SK-N-SH treated with all-trans-retinoic acid at 6 μM for 48 hours (cell line): ENCODE measurements around the gene FCHO1.

Source experiments
- ATAC-seq: fragments of 200-7000 bp; cut with Tn5 transposase; 3 replicates; pipeline ENCODE4 v1.9.1; 2020; ENCODE audit warnings: mild to moderate bottlenecking, moderate library complexity
- BACH2 ChIP-seq: fragments of 250-450 bp; sonication (Bioruptor Pico); IDR thresholded peaks from 2 replicates; pipeline ENCODE4 v1.9.0; 2021; ENCODE audit warnings: mild to moderate bottlenecking, borderline replicate concordance
- CSDC2 ChIP-seq: fragments of 250-450 bp; sonication (Bioruptor Pico); IDR thresholded peaks from 2 replicates; pipeline ENCODE4 v1.5.0; 2020; ENCODE audit warnings: mild to moderate bottlenecking, moderate library complexity
- ESRRG ChIP-seq: fragments of 250-450 bp; sonication (Bioruptor Pico); IDR thresholded peaks from 2 replicates; pipeline ENCODE4 v1.6.1; 2021; ENCODE audit warnings: mild to moderate bottlenecking
- GLIS3 ChIP-seq: fragments of 250-450 bp; sonication (Bioruptor Pico); IDR thresholded peaks from 2 replicates; pipeline ENCODE4 v1.5.0; 2020; ENCODE audit warnings: mild to moderate bottlenecking, moderate library complexity
- ISL1 ChIP-seq: fragments of 250-450 bp; sonication (Bioruptor Pico); IDR thresholded peaks from 2 replicates; pipeline ENCODE4 v2.1.2; 2022; ENCODE audit warnings: mild to moderate bottlenecking, moderate library complexity
- OSR1 ChIP-seq: fragments of 250-450 bp; sonication (Bioruptor Pico); IDR thresholded peaks from 2 replicates; pipeline ENCODE4 v1.8.0; 2022; ENCODE audit warnings: moderate library complexity, mild to moderate bottlenecking, inconsistent platforms
- PPARA ChIP-seq: fragments of 250-450 bp; sonication (Bioruptor Pico); IDR thresholded peaks from 2 replicates; pipeline ENCODE4 v1.5.0; 2020; ENCODE audit warnings: mild to moderate bottlenecking, borderline replicate concordance
- RARB ChIP-seq: fragments of 250-450 bp; sonication (Bioruptor Pico); IDR thresholded peaks from 2 replicates; pipeline ENCODE4 v1.8.0; 2021; ENCODE audit warnings: mild to moderate bottlenecking, moderate library complexity
- SNAI2 ChIP-seq: fragments of 250-450 bp; sonication (Bioruptor Pico); IDR thresholded peaks from 2 replicates; pipeline ENCODE4 v1.5.0; 2020; ENCODE audit warnings: mild to moderate bottlenecking, moderate library complexity
- TCF4 ChIP-seq: fragments of 250-450 bp; sonication (Bioruptor Pico); IDR thresholded peaks from 2 replicates; pipeline ENCODE4 v1.8.0; 2021; ENCODE audit warnings: mild to moderate bottlenecking, moderate library complexity, borderline replicate concordance
- TOX ChIP-seq: fragments of 250-450 bp; sonication (Bioruptor Pico); IDR thresholded peaks from 2 replicates; pipeline ENCODE4 v1.8.0; 2021; ENCODE audit warnings: mild to moderate bottlenecking, moderate library complexity, borderline replicate concordance
- ZC3H10 ChIP-seq: fragments of 250-450 bp; sonication (Bioruptor Pico); IDR thresholded peaks from 2 replicates; pipeline ENCODE4 v1.5.1; 2021; ENCODE audit warnings: mild to moderate bottlenecking, moderate library complexity
- ZFP3 ChIP-seq: fragments of 250-450 bp; sonication (Bioruptor Pico); IDR thresholded peaks from 2 replicates; pipeline ENCODE4 v1.5.0; 2020; ENCODE audit warnings: mild to moderate bottlenecking, moderate library complexity
- ZFP30 ChIP-seq: fragments of 450-650 bp; formaldehyde crosslinking; IDR thresholded peaks from 2 replicates; pipeline ENCODE4 v1.5.0; 2022; ENCODE audit warnings: mild to moderate bottlenecking, moderate library complexity
- ZNF565 ChIP-seq: fragments of 450-650 bp; formaldehyde crosslinking; conservative IDR thresholded peaks from 2 replicates; pipeline ENCODE4 v1.5.0; 2020; ENCODE audit warnings: low read depth, mild to moderate bottlenecking, moderate library complexity
- ZNF70 ChIP-seq: fragments of 450-650 bp; formaldehyde crosslinking; IDR thresholded peaks from 2 replicates; pipeline ENCODE4 v1.5.0; 2020; ENCODE audit warnings: mild to moderate bottlenecking, moderate library complexity
- ZNF8 ChIP-seq: fragments of 450-650 bp; formaldehyde crosslinking; IDR thresholded peaks from 2 replicates; pipeline ENCODE4 v1.5.0; 2020; ENCODE audit warnings: mild to moderate bottlenecking, moderate library complexity
- TF ChIP-seq, protein P1 (sequence below): fragments of 250-450 bp; sonication (Bioruptor Pico); IDR thresholded peaks from 2 replicates; pipeline ENCODE4 v1.8.0; 2020; ENCODE audit warnings: mild to moderate bottlenecking, moderate library complexity, borderline replicate concordance
- TF ChIP-seq, protein P2 (sequence below): fragments of 250-450 bp; sonication (Bioruptor Pico); IDR thresholded peaks from 2 replicates; pipeline ENCODE4 v1.5.1; 2021; ENCODE audit warnings: mild to moderate bottlenecking, moderate library complexity
- TF ChIP-seq, protein P3 (sequence below): fragments of 250-450 bp; sonication (Bioruptor Pico); IDR thresholded peaks from 2 replicates; pipeline ENCODE4 v1.5.1; 2020; ENCODE audit warnings: low read depth, mild to moderate bottlenecking, moderate library complexity
- TF ChIP-seq, protein P4 (sequence below): fragments of 250-450 bp; sonication (Bioruptor Pico); IDR thresholded peaks from 2 replicates; pipeline ENCODE4 v1.8.0; 2021; ENCODE audit warnings: low read depth, mild to moderate bottlenecking, moderate library complexity, borderline replicate concordance

Gene FCHO1

DNA sequence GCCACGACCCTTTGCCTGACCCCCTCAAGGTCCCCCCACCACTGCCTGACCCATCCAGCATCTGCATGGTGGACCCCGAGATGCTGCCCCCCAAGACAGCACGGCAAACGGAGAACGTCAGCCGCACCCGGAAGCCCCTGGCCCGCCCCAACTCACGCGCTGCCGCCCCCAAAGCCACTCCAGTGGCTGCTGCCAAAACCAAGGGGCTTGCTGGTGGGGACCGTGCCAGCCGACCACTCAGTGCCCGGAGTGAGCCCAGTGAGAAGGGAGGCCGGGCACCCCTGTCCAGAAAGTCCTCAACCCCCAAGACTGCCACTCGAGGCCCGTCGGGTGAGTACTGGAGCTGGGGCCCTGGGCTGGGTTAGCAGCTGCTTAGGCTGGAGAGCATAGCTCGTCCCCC is 23.4 kb upstream of the FCHO1 start:
- ATAC-seq, result no peak

DNA sequence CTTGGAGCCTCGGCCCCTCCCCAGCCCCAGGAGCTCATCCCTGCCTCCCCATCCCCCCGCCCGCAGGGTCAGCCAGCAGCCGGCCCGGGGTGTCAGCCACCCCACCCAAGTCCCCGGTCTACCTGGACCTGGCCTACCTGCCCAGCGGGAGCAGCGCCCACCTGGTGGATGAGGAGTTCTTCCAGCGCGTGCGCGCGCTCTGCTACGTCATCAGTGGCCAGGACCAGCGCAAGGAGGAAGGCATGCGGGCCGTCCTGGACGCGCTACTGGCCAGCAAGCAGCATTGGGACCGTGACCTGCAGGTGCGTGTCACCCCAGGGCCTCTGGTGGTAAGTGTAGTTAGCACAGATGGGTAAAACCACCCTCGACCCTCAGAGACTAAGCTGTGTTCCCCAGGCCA is 18.1 kb upstream of the FCHO1 start:
- ATAC-seq, result no peak
- TF ChIP-seq, protein P1, sequence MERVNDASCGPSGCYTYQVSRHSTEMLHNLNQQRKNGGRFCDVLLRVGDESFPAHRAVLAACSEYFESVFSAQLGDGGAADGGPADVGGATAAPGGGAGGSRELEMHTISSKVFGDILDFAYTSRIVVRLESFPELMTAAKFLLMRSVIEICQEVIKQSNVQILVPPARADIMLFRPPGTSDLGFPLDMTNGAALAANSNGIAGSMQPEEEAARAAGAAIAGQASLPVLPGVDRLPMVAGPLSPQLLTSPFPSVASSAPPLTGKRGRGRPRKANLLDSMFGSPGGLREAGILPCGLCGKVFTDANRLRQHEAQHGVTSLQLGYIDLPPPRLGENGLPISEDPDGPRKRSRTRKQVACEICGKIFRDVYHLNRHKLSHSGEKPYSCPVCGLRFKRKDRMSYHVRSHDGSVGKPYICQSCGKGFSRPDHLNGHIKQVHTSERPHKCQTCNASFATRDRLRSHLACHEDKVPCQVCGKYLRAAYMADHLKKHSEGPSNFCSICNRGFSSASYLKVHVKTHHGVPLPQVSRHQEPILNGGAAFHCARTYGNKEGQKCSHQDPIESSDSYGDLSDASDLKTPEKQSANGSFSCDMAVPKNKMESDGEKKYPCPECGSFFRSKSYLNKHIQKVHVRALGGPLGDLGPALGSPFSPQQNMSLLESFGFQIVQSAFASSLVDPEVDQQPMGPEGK (CRISPR knock-in tag), result no peak
- TF ChIP-seq RARB, result no peak
- no peak for TF ChIP-seq ZNF70
- no peak for TF ChIP-seq ZFP3
- TF ChIP-seq ZFP30 (CRISPR knock-in tag), result no peak
- TF ChIP-seq BACH2, result no peak
- no peak for TF ChIP-seq ZNF565
- no peak for TF ChIP-seq ZC3H10 (CRISPR knock-in tag)
- TF ChIP-seq, protein P2, sequence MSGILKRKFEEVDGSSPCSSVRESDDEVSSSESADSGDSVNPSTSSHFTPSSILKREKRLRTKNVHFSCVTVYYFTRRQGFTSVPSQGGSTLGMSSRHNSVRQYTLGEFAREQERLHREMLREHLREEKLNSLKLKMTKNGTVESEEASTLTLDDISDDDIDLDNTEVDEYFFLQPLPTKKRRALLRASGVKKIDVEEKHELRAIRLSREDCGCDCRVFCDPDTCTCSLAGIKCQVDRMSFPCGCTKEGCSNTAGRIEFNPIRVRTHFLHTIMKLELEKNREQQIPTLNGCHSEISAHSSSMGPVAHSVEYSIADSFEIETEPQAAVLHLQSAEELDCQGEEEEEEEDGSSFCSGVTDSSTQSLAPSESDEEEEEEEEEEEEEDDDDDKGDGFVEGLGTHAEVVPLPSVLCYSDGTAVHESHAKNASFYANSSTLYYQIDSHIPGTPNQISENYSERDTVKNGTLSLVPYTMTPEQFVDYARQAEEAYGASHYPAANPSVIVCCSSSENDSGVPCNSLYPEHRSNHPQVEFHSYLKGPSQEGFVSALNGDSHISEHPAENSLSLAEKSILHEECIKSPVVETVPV, result no peak
- TF ChIP-seq ESRRG (CRISPR knock-in tag), result no peak
- TF ChIP-seq GLIS3 (CRISPR knock-in tag), result no peak
- TF ChIP-seq ZNF8 (CRISPR knock-in tag), result no peak
- no peak for TF ChIP-seq OSR1 (CRISPR knock-in tag)
- TF ChIP-seq, protein P3, sequence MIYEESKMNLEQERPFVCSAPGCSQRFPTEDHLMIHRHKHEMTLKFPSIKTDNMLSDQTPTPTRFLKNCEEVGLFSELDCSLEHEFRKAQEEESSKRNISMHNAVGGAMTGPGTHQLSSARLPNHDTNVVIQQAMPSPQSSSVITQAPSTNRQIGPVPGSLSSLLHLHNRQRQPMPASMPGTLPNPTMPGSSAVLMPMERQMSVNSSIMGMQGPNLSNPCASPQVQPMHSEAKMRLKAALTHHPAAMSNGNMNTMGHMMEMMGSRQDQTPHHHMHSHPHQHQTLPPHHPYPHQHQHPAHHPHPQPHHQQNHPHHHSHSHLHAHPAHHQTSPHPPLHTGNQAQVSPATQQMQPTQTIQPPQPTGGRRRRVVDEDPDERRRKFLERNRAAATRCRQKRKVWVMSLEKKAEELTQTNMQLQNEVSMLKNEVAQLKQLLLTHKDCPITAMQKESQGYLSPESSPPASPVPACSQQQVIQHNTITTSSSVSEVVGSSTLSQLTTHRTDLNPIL (CRISPR knock-in tag), result no peak
- TF ChIP-seq TCF4 (CRISPR knock-in tag), result no peak
- TF ChIP-seq ISL1, result no peak

More for the DNA sequence above, 23.4 kb upstream of the FCHO1 start:
- no peak for TF ChIP-seq ZFP3
- no peak for TF ChIP-seq TCF4 (CRISPR knock-in tag)
- no peak for TF ChIP-seq RARB
- TF ChIP-seq PPARA (CRISPR knock-in tag), result no peak
- no peak for TF ChIP-seq GLIS3 (CRISPR knock-in tag)
- TF ChIP-seq TOX, result no peak

DNA sequence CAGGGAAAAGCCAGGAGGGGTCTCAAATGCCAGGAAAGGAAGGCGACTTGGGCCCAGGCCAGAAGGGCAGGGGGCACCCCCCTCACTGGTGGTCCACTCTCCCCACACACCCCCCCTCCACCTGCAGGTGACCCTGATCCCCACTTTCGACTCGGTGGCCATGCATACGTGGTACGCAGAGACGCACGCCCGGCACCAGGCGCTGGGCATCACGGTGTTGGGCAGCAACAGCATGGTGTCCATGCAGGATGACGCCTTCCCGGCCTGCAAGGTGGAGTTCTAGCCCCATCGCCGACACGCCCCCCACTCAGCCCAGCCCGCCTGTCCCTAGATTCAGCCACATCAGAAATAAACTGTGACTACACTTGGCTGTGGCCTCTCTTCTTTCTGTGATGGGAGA is 17.1 kb upstream of the FCHO1 start:
- TF ChIP-seq ZNF565 (no peak), ESRRG (CRISPR knock-in tag) (no peak), ZNF8 (CRISPR knock-in tag) (no peak), ZFP3 (no peak), CSDC2 (CRISPR knock-in tag) (no peak), BACH2 (no peak), ZC3H10 (CRISPR knock-in tag) (no peak), PPARA (CRISPR knock-in tag) (no peak), ISL1 (no peak), OSR1 (CRISPR knock-in tag) (no peak), TOX (no peak), SNAI2 (CRISPR knock-in tag) (no peak)
- TF ChIP-seq, protein P1 (CRISPR knock-in tag), result no peak
- TF ChIP-seq, protein P4, sequence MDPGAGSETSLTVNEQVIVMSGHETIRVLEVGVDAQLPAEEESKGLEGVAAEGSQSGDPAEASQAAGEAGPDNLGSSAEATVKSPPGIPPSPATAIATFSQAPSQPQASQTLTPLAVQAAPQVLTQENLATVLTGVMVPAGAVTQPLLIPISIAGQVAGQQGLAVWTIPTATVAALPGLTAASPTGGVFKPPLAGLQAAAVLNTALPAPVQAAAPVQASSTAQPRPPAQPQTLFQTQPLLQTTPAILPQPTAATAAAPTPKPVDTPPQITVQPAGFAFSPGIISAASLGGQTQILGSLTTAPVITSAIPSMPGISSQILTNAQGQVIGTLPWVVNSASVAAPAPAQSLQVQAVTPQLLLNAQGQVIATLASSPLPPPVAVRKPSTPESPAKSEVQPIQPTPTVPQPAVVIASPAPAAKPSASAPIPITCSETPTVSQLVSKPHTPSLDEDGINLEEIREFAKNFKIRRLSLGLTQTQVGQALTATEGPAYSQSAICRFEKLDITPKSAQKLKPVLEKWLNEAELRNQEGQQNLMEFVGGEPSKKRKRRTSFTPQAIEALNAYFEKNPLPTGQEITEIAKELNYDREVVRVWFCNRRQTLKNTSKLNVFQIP (CRISPR knock-in tag), result no peak
- ATAC-seq, result no peak

DNA sequence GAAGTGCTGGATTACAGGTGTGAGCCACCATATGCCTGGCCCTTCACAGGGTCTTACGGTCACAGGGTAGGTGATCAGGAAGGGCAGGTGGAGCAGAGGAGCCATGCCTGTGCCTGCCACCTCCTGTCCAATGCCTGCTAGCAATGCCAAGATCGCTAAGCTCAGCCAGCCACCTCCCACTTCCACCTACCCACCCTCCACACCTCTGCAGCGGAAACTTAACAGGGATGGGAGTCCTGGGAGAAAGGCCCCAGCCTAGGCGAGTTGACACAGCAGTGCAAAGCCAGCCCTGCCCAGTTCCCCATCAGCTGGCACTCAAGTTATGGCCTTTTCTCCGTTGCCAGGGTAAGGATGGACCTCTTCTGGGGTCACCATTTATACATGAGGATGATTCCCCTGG is 15.9 kb upstream of the FCHO1 start:
- ATAC-seq, result no peak
- TF ChIP-seq CSDC2 (CRISPR knock-in tag), result no peak
- TF ChIP-seq TCF4 (CRISPR knock-in tag), result no peak
